Measurements from ENCODE around the gene DNAJC15.

The DNAJC15 gene

GRCh38 chr13:43083750-43084149 lies 60.4 kb downstream of the DNAJC15 start:
- H3K4me3 ChIP-seq (ENCODE audit: low read length): no peak overlapping the region
- TF ChIP-seq CTCF (IDR thresholded peaks at IDR 0.05; ENCODE audit: insufficient read depth, low read depth, low read length, missing control alignments): no peak
- no peak for DNase-seq (ENCODE audit: low read depth)

GRCh38 chr13:43085545-43085944 lies 62.2 kb downstream of the DNAJC15 start:
- no peak overlapping the region for H3K4me3 ChIP-seq (ENCODE audit: low read length)
- peak; percentile 40 for DNase-seq (ENCODE audit: low read depth)
- peak; percentile 39 for TF ChIP-seq CTCF (IDR thresholded peaks at IDR 0.05; ENCODE audit: insufficient read depth, low read depth, low read length, missing control alignments)

- DNase-seq (ENCODE audit: low read depth): no peak
- H3K4me3 ChIP-seq (ENCODE audit: low read length): no peak overlapping the region
- no peak for TF ChIP-seq CTCF (IDR thresholded peaks at IDR 0.05; ENCODE audit: insufficient read depth, low read depth, low read length, missing control alignments)
Observed at GRCh38 chr13:43086181-43086580, 62.8 kb downstream of the DNAJC15 start.

GRCh38 chr13:43088093-43088511 lies 64.7 kb downstream of the DNAJC15 start:
- H3K4me3 ChIP-seq (ENCODE audit: low read length): no peak overlapping the region
- no peak for TF ChIP-seq CTCF (IDR thresholded peaks at IDR 0.05; ENCODE audit: insufficient read depth, low read depth, low read length, missing control alignments)
- DNase-seq (ENCODE audit: low read depth): peak; percentile 6

GRCh38 chr13:43089912-43090498 lies 66.6 kb downstream of the DNAJC15 start:
- H3K4me3 ChIP-seq (ENCODE audit: low read length): no peak overlapping the region
- peak; percentile 41 for DNase-seq (ENCODE audit: low read depth)
- no peak for TF ChIP-seq CTCF (IDR thresholded peaks at IDR 0.05; ENCODE audit: insufficient read depth, low read depth, low read length, missing control alignments)

- no peak for DNase-seq (ENCODE audit: low read depth)
- no peak overlapping the region for H3K4me3 ChIP-seq (ENCODE audit: low read length)
- no peak for TF ChIP-seq CTCF (IDR thresholded peaks at IDR 0.05; ENCODE audit: insufficient read depth, low read depth, low read length, missing control alignments)
Observed at GRCh38 chr13:43094901-43095300, 71.5 kb downstream of the DNAJC15 start.
